Natural killer cell (primary cell): ENCODE measurements around the gene COL16A1. TPM values are rescaled to one million over a fixed set of nuclear protein-coding genes. Genes with fewer than 3 reads are reported as not detected.

Experiments used
- ATAC-seq, 3 donors: fragments of 150-1000 bp in 2 of 3; fragments of 200-7000 bp in 1 of 3; cut with Tn5 transposase; 1 replicate in 1 of 3; 2 replicates in 2 of 3; pipeline ENCODE4 v1.10.0; 2021; ENCODE audit warnings: mild to moderate bottlenecking in 2 of 3, moderate library complexity in 2 of 3
- DNase-seq, 2 donors: peaks; one replicate each; pipeline versions ENCODE4 v3.0.0 to v3.0.0-alpha.2; 2013 to 2021; ENCODE audit warnings: mixed read lengths in 1 of 2
- H3K27ac ChIP-seq: one replicate; pipeline ENCODE4 v1.5.1; 2013; ENCODE audit warnings: mild to moderate bottlenecking, low read length
- H3K27me3 ChIP-seq: one replicate; pipeline ENCODE4 v1.6.1; 2013; ENCODE audit warnings: low read length; ENCODE audit not compliant: control insufficient read depth, insufficient read depth
- H3K36me3 ChIP-seq: one replicate; pipeline ENCODE4 v1.6.1; 2013; ENCODE audit warnings: low read length; ENCODE audit not compliant: control insufficient read depth, insufficient read depth
- H3K4me1 ChIP-seq: one replicate; pipeline ENCODE4 v1.6.1; 2013; ENCODE audit warnings: low read length; ENCODE audit not compliant: control insufficient read depth, insufficient read depth
- H3K4me3 ChIP-seq: one replicate; pipeline ENCODE4 v1.5.1; 2013; ENCODE audit warnings: low read length
- H3K9me3 ChIP-seq: one replicate; pipeline ENCODE4 v1.6.1; 2013; ENCODE audit warnings: low read length; ENCODE audit not compliant: control insufficient read depth, insufficient read depth
- H3K27ac Mint-ChIP-seq, 2 donors: one replicate each; pipeline ENCODE4 v1.8.0; 2022; ENCODE audit warnings: mild to moderate bottlenecking in 2 of 2, mixed read lengths in 2 of 2, moderate library complexity in 1 of 2
- H3K27me3 Mint-ChIP-seq, 2 donors: one replicate each; pipeline ENCODE4 v1.8.0; 2022; ENCODE audit warnings: low read depth in 2 of 2, mixed read lengths in 2 of 2
- H3K36me3 Mint-ChIP-seq: one replicate; pipeline ENCODE4 v1.8.0; 2022; ENCODE audit warnings: mixed read lengths
- H3K4me1 Mint-ChIP-seq, 2 donors: one replicate each; pipeline ENCODE4 v1.8.0; 2022; ENCODE audit warnings: mixed read lengths in 2 of 2
- H3K4me3 Mint-ChIP-seq: one replicate; pipeline ENCODE4 v1.8.0; 2022; ENCODE audit warnings: mild to moderate bottlenecking, moderate library complexity, mixed read lengths
- H3K9me3 Mint-ChIP-seq, 2 donors: one replicate each; pipeline ENCODE4 v1.8.0; 2022; ENCODE audit warnings: mixed read lengths in 2 of 2
- WGBS: methylation state at CpG from one replicate; pipeline ENCODE4 v1.1.7; 2013; ENCODE audit warnings: missing lambda C conversion rate; ENCODE audit not compliant: insufficient coverage; 5-methylcytosine and 5-hydroxymethylcytosine counted together
- intact Hi-C: fragments of 100-400 bp; cut with micrococcal nuclease; formaldehyde crosslinking; loops from one replicate; pipeline ENCODE4 v1.14.2; 2022
- total RNA-seq, 4 donors: library from RNA; stranded (reverse); fragments of 120-200 nt in 1 of 4; gene quantifications; one replicate each; pipeline versions ENCODE4 v1.2.3 to v1.2.4, GENCODE V29; 2013 to 2022
- TF ChIP-seq, protein P1 (sequence below): fragments of 200-600 bp; IDR thresholded peaks from one replicate; pipeline ENCODE4 v1.8.0; 2022; ENCODE audit warnings: antibody characterized with exemption

The COL16A1 gene
- total RNA-seq, 3 donors from 2014 or later (not counting 1 experiment from before 2014, with no cell fraction given) = 0.14 TPM; not detected in 2

DNA sequence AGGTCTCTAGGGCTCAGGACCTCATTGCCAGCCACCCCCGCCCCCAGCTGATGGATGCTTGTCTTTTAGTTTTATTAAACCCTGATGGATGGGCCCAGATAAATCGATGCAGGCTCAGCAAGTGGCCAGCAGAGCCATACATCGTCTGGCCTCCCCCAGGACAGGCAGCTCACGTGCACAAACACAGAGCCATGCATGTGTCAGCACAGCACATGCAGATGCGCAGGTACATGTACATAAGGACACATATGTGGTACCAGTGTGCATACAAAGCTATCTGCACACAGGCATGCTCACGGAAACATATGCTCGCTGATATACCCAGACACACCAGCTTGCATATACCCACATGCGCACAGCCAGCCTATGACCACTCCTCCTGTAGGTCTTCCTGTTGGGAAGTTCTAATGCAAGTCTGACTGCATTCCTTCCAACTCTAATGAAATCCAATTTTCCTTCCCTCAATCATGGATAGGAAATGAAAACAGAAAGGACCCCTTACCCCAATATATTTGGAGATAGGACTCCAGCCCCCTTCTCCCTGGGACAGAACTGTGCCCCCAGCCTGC lies 897 bp downstream of the COL16A1 start:
- Histone ChIP-seq H3K27me3 (peaks cover 7% of the 10 kb centered on the region), H3K4me3 (no peak overlapping the region), H3K27ac (no peak overlapping the region), H3K4me1 (peaks cover 69% of the 10 kb centered on the region), H3K36me3 (no peaks in the 10 kb centered on the region), H3K9me3 (no peaks in the 10 kb centered on the region)
- Mint-ChIP-seq H3K4me1 (peaks cover 53 to 68% of the 10 kb centered on the region in 2 donors), H3K4me3 (no peak overlapping the region), H3K36me3 (no peaks in the 10 kb centered on the region), H3K27ac (peak overlapping the region; percentile 36 to 87), H3K9me3 (no peaks in the 10 kb centered on the region), H3K27me3 (peaks cover 7 to 13% of the 10 kb centered on the region in 2 donors)
- ATAC-seq (no peak), DNase-seq (no peak)
- 94% methylated on average over 8 of the region's 8 CpGs for WGBS
- TF ChIP-seq, protein P1, sequence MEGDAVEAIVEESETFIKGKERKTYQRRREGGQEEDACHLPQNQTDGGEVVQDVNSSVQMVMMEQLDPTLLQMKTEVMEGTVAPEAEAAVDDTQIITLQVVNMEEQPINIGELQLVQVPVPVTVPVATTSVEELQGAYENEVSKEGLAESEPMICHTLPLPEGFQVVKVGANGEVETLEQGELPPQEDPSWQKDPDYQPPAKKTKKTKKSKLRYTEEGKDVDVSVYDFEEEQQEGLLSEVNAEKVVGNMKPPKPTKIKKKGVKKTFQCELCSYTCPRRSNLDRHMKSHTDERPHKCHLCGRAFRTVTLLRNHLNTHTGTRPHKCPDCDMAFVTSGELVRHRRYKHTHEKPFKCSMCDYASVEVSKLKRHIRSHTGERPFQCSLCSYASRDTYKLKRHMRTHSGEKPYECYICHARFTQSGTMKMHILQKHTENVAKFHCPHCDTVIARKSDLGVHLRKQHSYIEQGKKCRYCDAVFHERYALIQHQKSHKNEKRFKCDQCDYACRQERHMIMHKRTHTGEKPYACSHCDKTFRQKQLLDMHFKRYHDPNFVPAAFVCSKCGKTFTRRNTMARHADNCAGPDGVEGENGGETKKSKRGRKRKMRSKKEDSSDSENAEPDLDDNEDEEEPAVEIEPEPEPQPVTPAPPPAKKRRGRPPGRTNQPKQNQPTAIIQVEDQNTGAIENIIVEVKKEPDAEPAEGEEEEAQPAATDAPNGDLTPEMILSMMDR = no peak
- intact Hi-C loops = no loop called here

DNA sequence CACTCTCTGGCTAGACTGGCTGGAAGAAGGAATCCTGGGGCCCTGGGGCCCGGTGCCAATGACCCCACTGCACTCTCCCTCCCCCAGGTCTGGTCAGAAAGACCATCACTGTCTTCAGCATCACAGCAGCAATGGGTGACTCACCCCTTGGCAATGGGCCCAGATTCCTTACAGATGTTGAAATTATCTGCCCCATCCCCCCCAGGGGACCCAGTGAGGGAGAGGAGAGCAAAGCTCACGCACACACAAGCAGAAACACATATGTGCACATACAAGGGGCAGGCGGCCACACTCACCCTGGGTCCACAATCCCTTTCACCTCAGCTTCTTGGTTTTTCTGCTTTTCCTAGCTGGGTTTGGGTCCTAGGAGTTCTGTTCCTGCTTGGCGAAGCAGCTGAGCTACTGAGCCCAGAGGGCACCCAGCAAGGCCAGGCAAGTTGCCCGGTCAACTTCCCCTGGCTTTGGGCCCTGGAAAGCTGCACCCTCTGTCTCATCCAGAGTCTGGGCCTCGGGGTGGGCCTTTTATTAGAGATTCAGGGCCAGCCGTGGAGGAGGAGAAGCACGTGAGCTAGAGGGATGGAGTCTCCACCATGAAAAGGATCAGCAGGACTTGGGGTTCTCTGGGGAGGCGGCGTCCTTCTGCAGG lies 2.6 kb downstream of the COL16A1 start:
- Mint-ChIP-seq H3K27ac (peak overlapping the region in 1 of 2 donors; percentile 53), H3K27me3 (peaks cover 7 to 9% of the 10 kb centered on the region in 2 donors), H3K9me3 (no peaks in the 10 kb centered on the region), H3K36me3 (no peaks in the 10 kb centered on the region), H3K4me1 (peaks cover 48 to 65% of the 10 kb centered on the region in 2 donors), H3K4me3 (no peak overlapping the region)
- ATAC-seq (peak in 1 of 3 donors; percentile 10), DNase-seq (peak in 1 of 2 donors; percentile 29)
- H3K4me1 ChIP-seq = peaks cover 53% of the 10 kb centered on the region
- 82% methylated on average over 8 of the region's 10 CpGs for WGBS
- intact Hi-C loops = no loop called here
- TF ChIP-seq, protein P1 = no peak
- H3K27ac ChIP-seq = no peak overlapping the region
- H3K36me3 ChIP-seq = no peaks in the 10 kb centered on the region
- no peak overlapping the region for H3K4me3 ChIP-seq
- no peaks in the 10 kb centered on the region for H3K9me3 ChIP-seq
- peaks cover 7% of the 10 kb centered on the region for H3K27me3 ChIP-seq

DNA sequence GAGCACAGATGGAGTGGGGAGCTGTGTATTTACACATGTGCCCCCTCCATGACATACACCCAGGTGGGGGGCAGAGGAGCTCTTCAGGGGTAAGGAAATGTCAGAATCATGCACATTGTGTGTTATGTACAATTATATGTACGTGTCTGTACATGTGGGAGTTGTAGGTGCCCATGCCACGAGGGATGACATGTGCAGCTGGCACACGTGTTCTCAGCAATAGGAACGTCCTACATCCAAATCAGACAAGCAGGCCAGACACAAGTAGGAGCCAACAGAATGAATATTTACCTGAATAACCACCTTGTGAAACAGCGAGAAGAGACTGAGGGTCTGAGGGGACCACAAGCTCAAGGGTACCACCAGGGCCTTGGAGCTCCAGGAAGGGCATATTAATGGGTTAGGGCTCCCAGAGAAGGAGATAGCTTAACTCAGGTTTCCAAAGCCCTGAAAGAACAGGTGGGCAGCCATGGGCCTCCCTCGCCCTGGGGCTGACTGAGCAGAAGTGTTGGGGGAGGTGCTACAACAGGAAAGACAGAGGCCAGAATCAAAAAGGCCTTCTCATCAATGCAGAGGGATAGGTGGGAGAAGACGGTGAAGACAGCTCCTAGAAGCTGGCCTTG lies 3.2 kb downstream of the COL16A1 start:
- peaks cover 42 to 59% of the 10 kb centered on the region in 2 donors for H3K4me1 Mint-ChIP-seq
- WGBS = 88% methylated on average over 7 of the region's 7 CpGs
- DNase-seq (no peak), ATAC-seq (no peak)
- H3K27me3 Mint-ChIP-seq = peaks cover 7 to 9% of the 10 kb centered on the region in 2 donors
- H3K36me3 ChIP-seq = no peaks in the 10 kb centered on the region
- peak overlapping the region; percentile 29 for H3K4me3 Mint-ChIP-seq
- no peaks in the 10 kb centered on the region for H3K9me3 Mint-ChIP-seq
- H3K36me3 Mint-ChIP-seq = no peaks in the 10 kb centered on the region
- TF ChIP-seq, protein P1 = no peak
- H3K27me3 ChIP-seq = peaks cover 7% of the 10 kb centered on the region
- no peak overlapping the region for H3K4me3 ChIP-seq
- H3K27ac Mint-ChIP-seq = peak overlapping the region; percentile 10 to 53
- H3K9me3 ChIP-seq = no peaks in the 10 kb centered on the region
- intact Hi-C loops = no loop called here
- peaks cover 50% of the 10 kb centered on the region for H3K4me1 ChIP-seq
- no peak overlapping the region for H3K27ac ChIP-seq
